ENCODE results near the gene PJA2.

Gene PJA2

DNA sequence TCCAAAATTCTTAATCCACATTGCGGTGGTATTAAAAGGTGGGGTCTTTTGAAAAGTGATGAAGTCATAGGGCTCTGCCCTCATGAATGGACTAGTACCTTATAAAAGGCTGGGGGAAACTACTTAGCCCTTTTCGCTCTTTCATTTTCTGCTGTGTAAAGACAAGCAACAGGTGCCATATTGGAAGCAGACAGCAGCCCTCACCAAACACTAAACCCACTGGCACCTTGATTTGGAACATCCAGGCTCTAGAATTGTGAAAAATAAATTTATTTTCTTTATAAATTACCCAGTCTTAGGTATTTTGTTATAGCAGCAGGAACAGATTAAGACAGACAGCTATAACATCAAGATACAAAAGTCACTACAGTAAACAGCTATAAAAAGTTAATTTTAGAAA, 12.8 kb downstream of the PJA2 start:
- Mint-ChIP-seq H3K27ac (no peak overlapping the region), H3K27me3 (no peaks in the 10 kb centered on the region), H3K4me3 (no peak overlapping the region), H3K36me3 (ENCODE audit: low read depth) (peaks cover 32% of the 10 kb centered on the region), H3K4me1 (ENCODE audit: low read depth) (peaks cover 41% of the 10 kb centered on the region), H3K9me3 (no peaks in the 10 kb centered on the region)
- intact Hi-C loops (cut with micrococcal nuclease), result no loop called here

DNA sequence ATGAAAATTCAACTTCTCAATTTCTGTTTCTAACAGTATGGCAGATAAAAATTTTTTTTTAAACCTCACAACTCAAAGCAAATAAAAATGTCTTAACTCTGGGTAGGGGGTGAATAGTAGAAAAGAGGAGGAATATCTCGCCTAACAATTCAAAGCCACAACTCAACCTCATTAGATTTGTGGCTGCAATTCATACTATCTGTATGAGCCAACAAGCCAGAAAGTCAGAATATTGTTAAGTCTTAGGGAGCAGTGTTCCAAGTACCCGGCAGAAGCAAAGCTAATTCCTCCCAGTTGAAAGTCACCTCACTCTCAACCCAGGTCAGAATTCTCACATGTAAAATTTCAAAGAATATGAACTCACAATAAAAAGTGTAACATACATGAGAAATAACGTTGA, 15.0 kb downstream of the PJA2 start:
- Mint-ChIP-seq H3K4me3 (no peak overlapping the region), H3K4me1 (ENCODE audit: low read depth) (peaks cover 56% of the 10 kb centered on the region), H3K27ac (no peak overlapping the region), H3K27me3 (no peaks in the 10 kb centered on the region), H3K36me3 (ENCODE audit: low read depth) (peaks cover 34% of the 10 kb centered on the region), H3K9me3 (no peaks in the 10 kb centered on the region)
- intact Hi-C loops (cut with micrococcal nuclease), result no loop called here

- Mint-ChIP-seq H3K4me1 (ENCODE audit: low read depth) (peaks cover 50% of the 10 kb centered on the region), H3K4me3 (no peak overlapping the region), H3K9me3 (no peaks in the 10 kb centered on the region), H3K27me3 (no peaks in the 10 kb centered on the region), H3K36me3 (ENCODE audit: low read depth) (peaks cover 30% of the 10 kb centered on the region), H3K27ac (no peak overlapping the region)
- intact Hi-C loops (cut with micrococcal nuclease), result no loop called here
Observed at GRCh38 chr5:109390188-109390587, 19.6 kb downstream of the PJA2 start.

DNA sequence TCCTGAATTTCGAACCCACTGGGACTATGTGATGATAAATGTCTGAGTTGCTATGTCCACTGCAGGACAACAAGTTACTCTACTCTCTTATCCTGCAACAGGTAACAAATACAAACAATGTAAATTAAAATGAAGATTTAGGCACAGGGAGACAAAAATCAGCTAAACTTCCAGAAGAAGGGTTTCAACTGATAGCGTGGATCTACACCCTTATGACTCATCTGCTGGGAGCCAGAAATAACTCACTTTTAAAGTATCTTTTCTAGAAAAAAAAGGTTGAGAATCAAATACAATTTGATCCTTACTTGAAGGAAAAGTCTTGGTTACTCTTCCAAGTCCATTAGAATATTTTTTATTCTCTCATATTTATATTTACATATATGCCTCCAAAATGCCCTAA, 21.4 kb downstream of the PJA2 start:
- Mint-ChIP-seq H3K4me1 (ENCODE audit: low read depth) (peaks cover 42% of the 10 kb centered on the region), H3K27me3 (no peaks in the 10 kb centered on the region), H3K36me3 (ENCODE audit: low read depth) (peaks cover 32% of the 10 kb centered on the region), H3K9me3 (no peaks in the 10 kb centered on the region), H3K27ac (peak overlapping the region; percentile 30), H3K4me3 (no peak overlapping the region)
- intact Hi-C loops (cut with micrococcal nuclease), result no loop called here

GRCh38 chr5:109387408-109387974, 22.3 kb downstream of the PJA2 start:
- intact Hi-C loops (cut with micrococcal nuclease), result no loop called here
- H3K4me3 Mint-ChIP-seq, result no peak overlapping the region
- H3K27me3 Mint-ChIP-seq, result no peaks in the 10 kb centered on the region
- no peak overlapping the region for H3K27ac Mint-ChIP-seq
- H3K36me3 Mint-ChIP-seq (ENCODE audit: low read depth), result peaks cover 34% of the 10 kb centered on the region
- H3K4me1 Mint-ChIP-seq (ENCODE audit: low read depth), result peaks cover 42% of the 10 kb centered on the region
- no peaks in the 10 kb centered on the region for H3K9me3 Mint-ChIP-seq

DNA sequence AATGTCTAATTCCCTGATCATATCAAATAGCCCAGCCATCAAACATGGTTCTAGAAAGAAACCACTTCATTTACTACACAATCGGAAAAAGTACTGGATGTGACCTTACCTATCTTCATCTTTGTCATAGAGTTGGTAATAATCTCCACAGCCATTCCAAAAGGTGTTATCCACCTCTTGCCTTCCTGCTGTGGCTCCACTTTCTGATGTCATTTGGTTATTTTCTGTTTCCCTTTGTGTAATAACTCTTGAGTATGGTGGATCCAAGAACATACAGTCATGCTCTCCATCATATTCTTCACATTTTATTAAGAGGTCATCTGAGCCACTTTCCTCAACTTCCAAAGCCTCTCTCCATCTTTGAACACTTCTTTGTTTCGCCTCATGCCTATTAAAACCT, 31.7 kb downstream of the PJA2 start:
- Mint-ChIP-seq H3K9me3 (no peaks in the 10 kb centered on the region), H3K4me3 (no peak overlapping the region), H3K27ac (no peak overlapping the region), H3K36me3 (ENCODE audit: low read depth) (peaks cover 78% of the 10 kb centered on the region), H3K4me1 (ENCODE audit: low read depth) (no peaks in the 10 kb centered on the region), H3K27me3 (no peaks in the 10 kb centered on the region)
- intact Hi-C loops (cut with micrococcal nuclease), result no loop called here

GRCh38 chr5:109374625-109375024, 35.1 kb downstream of the PJA2 start:
- intact Hi-C loops (cut with micrococcal nuclease), result no loop called here
- H3K4me3 Mint-ChIP-seq, result no peak overlapping the region
- H3K9me3 Mint-ChIP-seq, result no peaks in the 10 kb centered on the region
- H3K27ac Mint-ChIP-seq, result no peak overlapping the region
- H3K4me1 Mint-ChIP-seq (ENCODE audit: low read depth), result peaks cover 6% of the 10 kb centered on the region
- no peaks in the 10 kb centered on the region for H3K27me3 Mint-ChIP-seq
- H3K36me3 Mint-ChIP-seq (ENCODE audit: low read depth), result peaks cover 77% of the 10 kb centered on the region

DNA sequence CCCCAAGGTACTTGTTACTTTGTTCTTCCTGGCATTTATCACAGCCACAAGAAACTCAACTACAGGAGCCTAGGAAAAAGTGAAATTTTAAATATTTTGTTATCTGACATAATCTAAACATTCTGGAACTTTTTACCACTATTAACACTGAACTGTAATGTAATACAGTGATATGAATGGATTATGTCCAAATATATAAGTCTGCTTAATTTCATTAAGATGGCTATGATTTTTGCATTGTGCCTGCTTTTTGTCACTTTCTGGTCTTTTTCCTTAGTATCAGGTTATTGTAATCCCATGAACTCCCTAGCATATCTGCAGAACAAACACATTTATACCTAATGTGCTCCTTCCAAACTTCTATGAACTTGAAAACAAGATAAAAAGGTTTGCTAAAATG, 35.8 kb downstream of the PJA2 start:
- H3K4me1 Mint-ChIP-seq (ENCODE audit: low read depth), result peaks cover 6% of the 10 kb centered on the region
- H3K4me3 Mint-ChIP-seq, result no peak overlapping the region
- intact Hi-C loops (cut with micrococcal nuclease), result no loop called here
- no peaks in the 10 kb centered on the region for H3K27me3 Mint-ChIP-seq
- H3K9me3 Mint-ChIP-seq, result no peaks in the 10 kb centered on the region
- H3K36me3 Mint-ChIP-seq (ENCODE audit: low read depth), result peaks cover 77% of the 10 kb centered on the region
- H3K27ac Mint-ChIP-seq, result no peak overlapping the region

- intact Hi-C loops (cut with micrococcal nuclease), result no loop called here
- H3K27me3 Mint-ChIP-seq, result no peaks in the 10 kb centered on the region
- H3K4me3 Mint-ChIP-seq, result no peak overlapping the region
- H3K4me1 Mint-ChIP-seq (ENCODE audit: low read depth), result peaks cover 6% of the 10 kb centered on the region
- H3K27ac Mint-ChIP-seq, result no peak overlapping the region
- peaks cover 9% of the 10 kb centered on the region for H3K9me3 Mint-ChIP-seq
- H3K36me3 Mint-ChIP-seq (ENCODE audit: low read depth), result peaks cover 77% of the 10 kb centered on the region
Observed at GRCh38 chr5:109370343-109370742, 39.4 kb downstream of the PJA2 start.

GRCh38 chr5:109365653-109366052, 44.1 kb downstream of the PJA2 start:
- Mint-ChIP-seq H3K9me3 (peaks cover 9% of the 10 kb centered on the region), H3K27me3 (no peaks in the 10 kb centered on the region), H3K27ac (no peak overlapping the region), H3K4me3 (no peak overlapping the region), H3K4me1 (ENCODE audit: low read depth) (peaks cover 17% of the 10 kb centered on the region), H3K36me3 (ENCODE audit: low read depth) (peaks cover 83% of the 10 kb centered on the region)
- intact Hi-C loops (cut with micrococcal nuclease), result no loop called here

DNA sequence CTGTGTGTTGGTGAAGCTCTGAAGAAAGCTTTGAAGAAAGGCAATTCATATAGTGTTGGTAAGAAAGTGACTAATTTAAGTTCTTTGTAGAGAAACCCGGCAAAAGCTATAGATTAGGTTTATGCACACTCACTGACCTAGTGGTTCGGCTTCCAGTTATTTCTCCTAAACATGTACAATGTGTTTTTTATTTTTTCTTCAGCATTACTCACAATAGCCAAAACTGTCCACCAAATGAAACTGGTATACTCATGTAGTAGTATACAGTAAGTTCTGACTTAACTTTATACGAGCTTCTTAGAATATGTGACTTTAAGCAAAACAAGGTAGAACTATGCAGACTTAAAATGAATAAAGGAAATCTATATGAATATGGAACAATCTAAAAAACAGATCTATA, 44.8 kb downstream of the PJA2 start:
- Mint-ChIP-seq H3K9me3 (peaks cover 9% of the 10 kb centered on the region), H3K27ac (no peak overlapping the region), H3K4me1 (ENCODE audit: low read depth) (peaks cover 17% of the 10 kb centered on the region), H3K27me3 (no peaks in the 10 kb centered on the region), H3K36me3 (ENCODE audit: low read depth) (peaks cover 82% of the 10 kb centered on the region), H3K4me3 (no peak overlapping the region)
- intact Hi-C loops (cut with micrococcal nuclease), result no loop called here

- Mint-ChIP-seq H3K27ac (no peak overlapping the region), H3K9me3 (no peaks in the 10 kb centered on the region), H3K4me3 (no peak overlapping the region), H3K27me3 (no peaks in the 10 kb centered on the region), H3K4me1 (ENCODE audit: low read depth) (peaks cover 17% of the 10 kb centered on the region), H3K36me3 (ENCODE audit: low read depth) (peaks cover 83% of the 10 kb centered on the region)
- intact Hi-C loops (cut with micrococcal nuclease), result no loop called here
Observed at GRCh38 chr5:109359642-109360041, 50.1 kb downstream of the PJA2 start.

GRCh38 chr5:109357807-109358206, 52.0 kb downstream of the PJA2 start:
- H3K27ac Mint-ChIP-seq, result no peak overlapping the region
- no peaks in the 10 kb centered on the region for H3K9me3 Mint-ChIP-seq
- intact Hi-C loops (cut with micrococcal nuclease), result no loop called here
- no peak overlapping the region for H3K4me3 Mint-ChIP-seq
- H3K27me3 Mint-ChIP-seq, result no peaks in the 10 kb centered on the region
- peaks cover 69% of the 10 kb centered on the region for H3K36me3 Mint-ChIP-seq (ENCODE audit: low read depth)
- peaks cover 5% of the 10 kb centered on the region for H3K4me1 Mint-ChIP-seq (ENCODE audit: low read depth)

GRCh38 chr5:109354761-109355160, 55.0 kb downstream of the PJA2 start:
- intact Hi-C loops (cut with micrococcal nuclease), result no loop called here
- Mint-ChIP-seq H3K9me3 (no peaks in the 10 kb centered on the region), H3K36me3 (ENCODE audit: low read depth) (peaks cover 58% of the 10 kb centered on the region), H3K27me3 (no peaks in the 10 kb centered on the region), H3K4me1 (ENCODE audit: low read depth) (no peaks in the 10 kb centered on the region), H3K4me3 (no peak overlapping the region), H3K27ac (no peak overlapping the region)
